ENCODE results near the gene PLK5.
"Not testable (repeated sequence)": the region's sequence is repeated elsewhere in the genome, so short reads cannot be mapped to it uniquely, and the experiment has no call there.

Gene PLK5, protein sequence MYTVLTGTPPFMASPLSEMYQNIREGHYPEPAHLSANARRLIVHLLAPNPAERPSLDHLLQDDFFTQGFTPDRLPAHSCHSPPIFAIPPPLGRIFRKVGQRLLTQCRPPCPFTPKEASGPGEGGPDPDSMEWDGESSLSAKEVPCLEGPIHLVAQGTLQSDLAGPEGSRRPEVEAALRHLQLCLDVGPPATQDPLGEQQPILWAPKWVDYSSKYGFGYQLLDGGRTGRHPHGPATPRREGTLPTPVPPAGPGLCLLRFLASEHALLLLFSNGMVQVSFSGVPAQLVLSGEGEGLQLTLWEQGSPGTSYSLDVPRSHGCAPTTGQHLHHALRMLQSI

DNA sequence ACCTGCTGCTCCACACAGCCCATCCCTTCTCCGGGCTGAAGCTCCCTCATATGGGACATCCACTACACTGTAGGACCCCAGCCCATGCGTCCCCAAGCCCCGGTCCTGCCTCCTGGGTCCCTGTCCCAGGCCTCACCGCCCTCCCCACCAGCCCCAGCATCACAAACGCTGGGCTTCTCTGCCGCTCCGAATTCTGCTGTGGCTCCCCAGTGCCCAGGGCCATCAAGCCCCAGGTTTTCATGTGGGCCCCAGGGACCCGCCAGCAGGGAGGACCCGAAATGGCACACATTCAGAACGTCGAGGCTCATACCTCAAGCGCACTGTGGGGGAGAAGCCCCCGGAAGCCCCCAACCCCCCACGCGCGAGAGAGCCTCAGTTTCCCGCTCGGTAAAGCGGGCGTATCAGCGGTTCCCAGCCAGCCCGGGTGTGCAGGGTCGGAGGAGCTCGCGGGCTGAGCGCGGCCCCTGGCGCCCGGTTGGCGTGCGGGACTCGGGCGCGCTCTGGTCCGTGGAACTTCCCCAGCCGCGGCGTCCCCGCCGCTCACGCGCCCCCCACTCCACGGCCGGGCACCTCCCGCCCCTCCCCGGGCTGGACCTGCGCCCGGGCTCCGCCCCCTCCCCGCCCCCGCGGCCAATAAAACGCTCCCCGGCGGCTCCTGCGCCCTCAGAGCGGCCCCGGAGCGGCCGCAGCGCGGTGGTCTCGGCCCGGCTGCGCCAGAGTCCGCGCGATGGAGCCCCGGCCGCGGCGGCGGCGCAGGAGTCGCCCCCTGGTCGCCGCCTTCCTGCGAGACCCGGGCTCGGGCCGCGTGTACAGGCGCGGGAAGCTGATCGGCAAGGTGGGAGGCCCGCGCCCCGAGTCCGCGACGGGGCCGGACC lies at the start of gene PLK5:
Gene PLK5 (plus strand): TSS at position 666 of the 875 bp plus-strand sequence. CDS start 2,920 bp downstream, outside the sequence.
- no peak within 1 kb of the TSS for H3K4me3 Mint-ChIP-seq
- H3K27ac Mint-ChIP-seq: no peak within 1 kb of the TSS
- peaks cover 33% of the 10 kb centered on the region for H3K27me3 Mint-ChIP-seq
- DNase-seq: no peak
- ATAC-seq: no peak
- H3K36me3 Mint-ChIP-seq (ENCODE audit: low read depth): no peaks in the 10 kb centered on the region
- H3K4me1 Mint-ChIP-seq: peaks cover 4% of the 10 kb centered on the region
- no peaks in the 10 kb centered on the region for H3K9me3 Mint-ChIP-seq

DNA sequence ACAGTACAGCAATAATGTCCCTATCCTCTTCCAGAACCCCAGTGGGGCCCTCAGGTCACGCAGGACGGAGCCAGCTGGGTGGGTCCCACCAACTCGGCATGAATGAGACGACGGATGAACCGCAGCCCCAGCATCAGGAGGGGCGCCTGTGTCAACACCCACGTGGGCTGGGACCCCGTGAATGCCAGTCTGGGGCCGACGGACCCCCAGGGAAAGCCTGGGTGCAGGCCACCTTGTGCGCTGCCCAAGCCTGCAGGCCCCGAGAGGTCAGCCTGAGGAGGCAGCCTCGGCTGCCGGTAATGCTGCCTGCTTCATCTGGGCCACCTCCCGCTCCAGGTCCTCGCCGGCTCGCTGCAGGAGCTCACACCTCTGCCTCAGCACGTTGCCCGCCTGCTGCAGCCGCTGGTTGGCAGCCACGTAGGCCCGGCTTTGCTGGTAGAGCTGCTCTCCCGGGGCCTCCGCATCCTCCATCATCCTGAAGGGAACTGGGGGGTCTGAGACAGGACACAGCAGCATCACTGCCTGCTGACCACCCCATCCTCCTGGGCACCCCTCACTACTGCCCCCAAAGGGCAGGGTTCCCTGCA lies 49.0 kb upstream of the PLK5 start:
- Mint-ChIP-seq H3K27ac (no peak overlapping the region), H3K9me3 (no peaks in the 10 kb centered on the region), H3K36me3 (ENCODE audit: low read depth) (peaks cover 5% of the 10 kb centered on the region), H3K4me1 (peaks cover 21% of the 10 kb centered on the region), H3K4me3 (no peak overlapping the region), H3K27me3 (peaks cover 11% of the 10 kb centered on the region)
- ATAC-seq (no peak), DNase-seq (no peak)

DNA sequence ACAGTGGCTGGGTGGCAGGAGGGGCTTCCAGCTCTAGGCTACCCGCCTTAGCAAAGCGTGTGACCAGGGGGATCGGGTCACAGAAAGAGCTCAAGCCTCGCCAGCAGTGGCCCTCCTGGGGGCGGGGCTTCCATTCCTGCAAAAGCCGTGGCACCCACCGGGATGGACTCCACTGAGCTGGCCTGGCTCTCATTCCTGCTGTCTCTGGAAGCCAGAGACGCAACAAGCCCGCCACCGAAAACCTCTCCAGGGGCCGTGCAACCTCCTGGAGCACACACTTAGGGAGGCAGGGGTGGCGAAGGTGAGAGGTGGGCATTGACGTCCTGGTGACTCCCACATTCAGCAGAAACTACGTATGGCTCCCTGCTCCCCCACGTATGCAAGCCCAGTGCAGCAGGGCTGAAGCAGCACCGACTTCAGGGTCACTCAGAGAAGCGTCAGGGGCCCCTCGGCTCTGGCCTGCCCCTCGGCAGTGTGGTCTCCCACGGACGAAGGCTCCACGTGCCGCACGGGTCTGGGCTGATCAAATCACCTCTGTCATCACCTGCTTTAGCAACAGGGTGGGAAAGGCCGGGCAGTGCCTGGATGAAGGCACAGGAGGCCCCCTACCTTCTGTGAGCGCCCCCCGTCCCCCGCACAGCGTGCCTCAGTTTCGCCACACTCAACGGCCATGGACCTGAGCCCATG lies 48.0 kb upstream of the PLK5 start:
- H3K4me3 Mint-ChIP-seq: no peak overlapping the region
- no peaks in the 10 kb centered on the region for H3K9me3 Mint-ChIP-seq
- H3K27ac Mint-ChIP-seq: no peak overlapping the region
- H3K36me3 Mint-ChIP-seq (ENCODE audit: low read depth): peaks cover 5% of the 10 kb centered on the region
- DNase-seq (no peak), ATAC-seq (no peak)
- peaks cover 18% of the 10 kb centered on the region for H3K4me1 Mint-ChIP-seq
- H3K27me3 Mint-ChIP-seq: peaks cover 7% of the 10 kb centered on the region

DNA sequence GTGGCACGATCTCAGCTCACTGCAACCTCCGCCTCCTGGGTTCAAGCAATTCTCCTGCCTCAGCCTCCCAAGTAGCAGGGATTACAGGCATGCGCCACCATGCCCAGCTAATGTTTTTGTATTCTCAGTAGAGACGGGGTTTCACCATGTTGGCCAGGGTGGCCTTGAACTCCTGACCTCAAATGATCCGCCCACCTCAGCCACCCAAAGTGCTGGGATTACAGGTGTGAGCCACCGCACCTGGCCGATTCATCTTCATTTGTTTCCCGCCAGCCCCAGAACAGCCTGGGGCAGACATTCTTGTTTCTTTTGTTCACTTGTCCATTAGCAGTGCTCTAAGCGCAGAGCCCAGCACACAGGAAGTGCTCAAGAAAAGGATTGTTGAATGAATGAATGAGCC lies 46.8 kb upstream of the PLK5 start:
- peak overlapping the region; percentile 98 for H3K4me3 Mint-ChIP-seq
- H3K4me1 Mint-ChIP-seq: peaks cover 14% of the 10 kb centered on the region
- H3K27ac Mint-ChIP-seq; H3K9me3 Mint-ChIP-seq; DNase-seq; H3K27me3 Mint-ChIP-seq; H3K36me3 Mint-ChIP-seq (ENCODE audit: low read depth); ATAC-seq: not testable (repeated sequence)

DNA sequence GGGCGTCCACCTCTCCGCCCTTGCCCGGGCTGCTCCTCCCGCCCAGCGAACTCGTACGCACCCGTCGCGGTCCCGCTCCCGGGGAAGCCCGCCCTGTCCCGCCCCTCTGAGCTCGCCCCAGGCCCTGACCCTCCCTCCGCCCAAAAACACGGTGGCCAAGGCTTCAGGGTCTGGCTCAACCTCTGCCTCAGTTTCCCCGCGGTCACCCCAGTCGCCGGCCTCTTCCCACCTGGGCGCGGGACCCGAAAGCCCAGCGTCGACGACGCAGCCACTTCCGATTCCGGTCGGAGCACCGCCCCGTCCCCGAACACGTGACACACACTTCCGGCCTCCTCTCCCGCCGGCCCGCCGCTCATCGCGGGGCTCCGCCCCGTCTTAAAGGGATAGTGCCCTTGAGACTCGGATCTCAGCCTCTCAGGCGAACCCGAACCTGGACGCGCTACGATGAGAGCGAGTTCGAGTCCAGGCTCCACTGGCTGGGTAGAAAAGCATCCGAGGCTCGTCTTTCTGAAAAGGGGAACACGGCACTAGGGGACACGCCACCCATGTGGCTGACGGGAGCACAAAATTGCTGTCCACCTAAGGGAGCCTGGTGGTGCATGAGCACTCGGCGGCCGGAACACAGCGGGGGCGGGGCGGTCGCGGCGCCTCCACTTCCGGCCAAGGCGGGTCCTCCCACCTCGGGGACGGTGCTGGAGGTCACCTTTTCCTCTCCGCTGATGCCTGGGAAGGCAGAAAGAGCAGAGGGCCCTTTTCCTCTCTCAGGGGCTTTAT lies 44.8 kb upstream of the PLK5 start, which contains the start of gene C19orf25:
Gene C19orf25 (minus strand): TSS at position 282 of the 774 bp plus-strand sequence. CDS start 312 bp downstream, outside the sequence.
- H3K9me3 Mint-ChIP-seq: no peaks in the 10 kb centered on the region
- peak; percentile 96 for ATAC-seq

DNA sequence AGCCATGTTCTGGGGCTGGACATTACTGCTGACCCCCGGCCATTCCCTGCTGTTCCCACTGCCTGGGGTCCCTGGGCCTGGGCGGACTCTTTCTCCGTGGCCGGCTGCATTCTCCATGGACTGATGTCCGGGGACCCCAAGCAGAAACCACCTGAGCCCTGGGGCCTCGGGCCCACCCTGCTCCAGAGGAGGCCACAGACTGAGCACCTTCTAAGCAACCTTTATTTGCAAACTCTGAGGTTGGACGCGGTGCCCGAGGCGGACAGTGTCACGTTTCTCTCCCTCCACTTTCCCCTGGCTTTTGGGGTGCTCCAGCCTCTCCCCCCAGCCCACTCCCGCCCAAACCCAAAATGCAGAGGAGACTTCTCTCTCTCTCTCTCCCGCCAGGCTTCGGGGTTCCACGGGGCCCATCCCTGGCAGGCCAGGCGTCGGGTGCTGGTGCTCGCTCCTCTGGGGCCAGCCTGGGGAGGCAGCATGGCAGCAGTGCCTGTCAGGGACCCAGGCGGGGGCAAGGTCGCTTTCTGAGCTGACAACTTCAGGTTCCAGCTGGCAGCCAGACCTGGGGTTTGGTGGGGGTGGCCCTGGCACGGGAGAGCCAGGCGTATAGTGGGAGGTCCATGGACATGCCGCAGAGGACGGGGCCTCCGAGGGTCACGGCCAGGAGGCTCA lies 42.5 kb upstream of the PLK5 start:
- peaks cover 5% of the 10 kb centered on the region for H3K36me3 Mint-ChIP-seq (ENCODE audit: low read depth)
- H3K27ac Mint-ChIP-seq: no peak overlapping the region
- DNase-seq: no peak
- H3K4me1 Mint-ChIP-seq: peaks cover 14% of the 10 kb centered on the region
- no peaks in the 10 kb centered on the region for H3K9me3 Mint-ChIP-seq
- no peak overlapping the region for H3K4me3 Mint-ChIP-seq
- ATAC-seq: no peak
- H3K27me3 Mint-ChIP-seq: no peaks in the 10 kb centered on the region

More for the DNA sequence above, 44.8 kb upstream of the PLK5 start, which contains the start of gene C19orf25:
- DNase-seq: peak; percentile 95
- no peaks in the 10 kb centered on the region for H3K27me3 Mint-ChIP-seq
- H3K4me3 Mint-ChIP-seq: peak within 1 kb of the TSS; percentile 98
- H3K27ac Mint-ChIP-seq: peak within 1 kb of the TSS; percentile 97
- peaks cover 14% of the 10 kb centered on the region for H3K4me1 Mint-ChIP-seq
- H3K36me3 Mint-ChIP-seq (ENCODE audit: low read depth): peaks cover 5% of the 10 kb centered on the region

DNA sequence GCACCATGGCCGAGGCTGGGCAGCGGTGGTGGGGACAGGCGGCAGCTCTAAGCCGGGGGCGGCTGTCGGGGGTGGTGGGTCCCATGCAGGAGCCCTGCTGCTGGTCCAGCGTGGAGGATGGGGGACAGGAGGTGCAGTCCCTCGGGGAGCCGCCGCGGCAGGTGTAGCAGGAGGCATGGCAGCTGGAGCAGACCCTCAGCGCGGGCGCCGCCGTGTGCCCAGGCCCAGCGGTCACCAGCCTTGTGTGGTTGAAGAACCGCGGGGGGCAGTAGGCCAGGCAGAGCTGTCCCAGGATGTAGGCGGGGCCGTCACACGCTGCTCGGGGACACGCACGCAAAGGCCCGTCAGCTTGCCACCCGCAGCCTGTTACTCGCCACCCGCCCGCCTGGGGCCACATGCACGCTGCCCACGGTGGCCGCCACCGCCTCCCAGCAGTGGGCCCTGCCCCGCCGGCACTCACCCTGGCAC lies 42.0 kb upstream of the PLK5 start:
- Mint-ChIP-seq H3K36me3 (ENCODE audit: low read depth) (peaks cover 5% of the 10 kb centered on the region), H3K9me3 (no peaks in the 10 kb centered on the region), H3K27me3 (no peaks in the 10 kb centered on the region), H3K4me3 (no peak overlapping the region), H3K27ac (no peak overlapping the region), H3K4me1 (peaks cover 13% of the 10 kb centered on the region)
- DNase-seq (no peak), ATAC-seq (no peak)

DNA sequence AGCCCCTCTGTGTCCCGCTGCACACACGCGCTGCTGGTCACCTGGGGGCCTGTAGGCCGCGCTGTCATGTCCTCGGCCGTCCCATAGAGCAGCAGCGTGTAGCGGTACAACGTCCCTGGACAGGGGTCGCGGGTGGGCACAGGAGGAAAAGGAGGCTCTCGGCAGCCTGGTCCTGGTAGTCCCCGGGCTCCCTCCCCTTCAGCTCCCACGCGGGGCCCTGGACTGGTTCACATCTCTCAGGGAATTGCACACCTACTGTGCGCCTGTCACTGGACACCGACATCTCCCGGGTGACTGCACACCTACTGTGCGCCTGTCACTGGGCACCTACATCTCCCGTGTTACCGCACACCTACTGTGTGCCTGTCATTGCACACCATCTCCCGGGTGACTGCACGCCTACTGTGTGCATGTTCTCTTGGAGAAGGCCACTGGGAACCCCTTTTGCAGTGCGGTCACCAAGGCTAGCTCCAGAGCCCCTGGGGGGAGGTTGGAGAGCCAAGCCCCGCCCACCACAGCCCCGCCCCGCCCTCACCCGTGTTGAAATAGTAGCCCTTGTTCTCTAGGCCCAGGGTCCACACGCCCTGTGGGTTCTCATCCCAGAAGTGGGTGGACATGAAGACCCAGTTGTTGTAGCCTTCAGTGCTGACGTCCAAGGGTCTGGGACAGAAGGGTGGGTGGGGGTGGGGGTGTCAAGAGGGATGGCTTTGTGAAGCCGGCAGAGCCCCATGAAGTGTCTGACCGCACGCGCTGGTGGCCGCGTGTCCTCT lies 41.3 kb upstream of the PLK5 start:
- peaks cover 1% of the 10 kb centered on the region for H3K36me3 Mint-ChIP-seq (ENCODE audit: low read depth)
- DNase-seq (no peak), ATAC-seq (no peak)
- H3K4me1 Mint-ChIP-seq: peaks cover 7% of the 10 kb centered on the region
- H3K9me3 Mint-ChIP-seq: no peaks in the 10 kb centered on the region
- no peak overlapping the region for H3K27ac Mint-ChIP-seq
- no peaks in the 10 kb centered on the region for H3K27me3 Mint-ChIP-seq
- H3K4me3 Mint-ChIP-seq: no peak overlapping the region

DNA sequence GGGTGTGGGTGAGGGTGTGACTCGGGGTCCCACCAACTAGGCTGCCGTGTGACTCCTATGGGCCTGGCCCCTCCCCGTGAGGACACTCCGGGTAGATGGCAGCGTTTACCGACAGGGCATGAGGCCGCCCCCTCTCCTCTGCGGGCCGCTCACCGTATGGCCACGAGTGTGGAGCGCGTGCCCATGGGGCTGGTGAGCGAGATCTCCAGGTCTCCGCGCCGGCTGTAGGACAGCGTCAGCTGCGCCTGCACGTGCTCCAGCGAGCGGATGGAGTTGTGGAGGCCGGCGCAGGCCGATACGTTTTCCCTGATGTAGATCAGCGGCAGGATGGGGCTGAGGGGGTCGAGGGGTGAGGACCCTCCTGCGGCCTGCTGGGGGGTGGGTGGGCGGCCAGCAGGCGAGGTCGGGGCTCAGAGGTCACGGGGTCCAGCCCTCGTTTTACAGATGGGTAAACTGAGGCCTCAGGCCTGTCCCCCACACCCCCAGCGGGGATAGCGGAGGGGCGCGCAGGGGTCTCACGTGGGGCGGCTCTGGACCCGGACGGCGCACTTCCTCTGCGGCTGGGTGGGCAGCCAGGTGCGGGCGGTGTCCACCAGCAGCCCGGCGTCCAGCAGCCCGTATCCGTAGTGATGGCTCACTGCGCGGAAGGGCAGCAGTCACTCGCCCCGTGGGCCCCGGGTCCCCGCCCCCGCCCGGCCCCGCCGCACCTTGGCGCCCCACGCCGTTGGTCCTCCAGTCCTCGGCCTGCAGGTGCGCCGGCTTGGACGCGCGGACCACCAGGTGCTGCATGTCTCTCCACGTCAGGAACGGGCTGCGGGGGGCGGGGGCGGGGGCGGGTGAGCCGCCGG lies 40.5 kb upstream of the PLK5 start:
- H3K36me3 Mint-ChIP-seq (ENCODE audit: low read depth): peaks cover 1% of the 10 kb centered on the region
- H3K4me1 Mint-ChIP-seq: peaks cover 6% of the 10 kb centered on the region
- H3K9me3 Mint-ChIP-seq: no peaks in the 10 kb centered on the region
- H3K4me3 Mint-ChIP-seq: no peak overlapping the region
- H3K27ac Mint-ChIP-seq: no peak overlapping the region
- no peaks in the 10 kb centered on the region for H3K27me3 Mint-ChIP-seq
- no peak for DNase-seq
- ATAC-seq: no peak

DNA sequence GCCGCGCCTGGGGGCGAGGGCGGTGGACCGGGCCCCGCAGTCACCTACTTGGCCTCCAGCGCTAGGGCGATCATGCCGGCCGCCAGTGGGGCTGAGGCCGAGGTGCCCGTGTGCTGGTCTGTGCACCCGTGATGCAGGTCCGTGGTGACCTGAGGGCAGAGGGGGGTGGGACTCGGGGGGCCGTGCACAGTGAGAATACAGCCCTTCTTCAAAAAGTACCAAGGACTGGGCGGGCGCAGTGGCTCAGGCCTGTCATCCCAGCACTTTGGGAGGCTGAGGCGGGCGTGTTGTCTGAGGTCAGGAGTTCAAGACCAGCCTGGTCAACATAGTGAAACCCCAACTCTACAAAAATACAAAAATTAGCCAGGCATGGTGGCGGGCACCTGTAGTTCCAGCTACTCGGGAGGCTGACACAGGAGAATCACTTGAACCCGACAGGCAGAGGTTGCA lies 39.9 kb upstream of the PLK5 start:
- ATAC-seq: no peak
- no peak overlapping the region for H3K4me3 Mint-ChIP-seq
- no peak for DNase-seq
- peaks cover under 1% of the 10 kb centered on the region for H3K36me3 Mint-ChIP-seq (ENCODE audit: low read depth)
- peaks cover 6% of the 10 kb centered on the region for H3K4me1 Mint-ChIP-seq
- H3K9me3 Mint-ChIP-seq: no peaks in the 10 kb centered on the region
- H3K27ac Mint-ChIP-seq: no peak overlapping the region
- H3K27me3 Mint-ChIP-seq: no peaks in the 10 kb centered on the region

DNA sequence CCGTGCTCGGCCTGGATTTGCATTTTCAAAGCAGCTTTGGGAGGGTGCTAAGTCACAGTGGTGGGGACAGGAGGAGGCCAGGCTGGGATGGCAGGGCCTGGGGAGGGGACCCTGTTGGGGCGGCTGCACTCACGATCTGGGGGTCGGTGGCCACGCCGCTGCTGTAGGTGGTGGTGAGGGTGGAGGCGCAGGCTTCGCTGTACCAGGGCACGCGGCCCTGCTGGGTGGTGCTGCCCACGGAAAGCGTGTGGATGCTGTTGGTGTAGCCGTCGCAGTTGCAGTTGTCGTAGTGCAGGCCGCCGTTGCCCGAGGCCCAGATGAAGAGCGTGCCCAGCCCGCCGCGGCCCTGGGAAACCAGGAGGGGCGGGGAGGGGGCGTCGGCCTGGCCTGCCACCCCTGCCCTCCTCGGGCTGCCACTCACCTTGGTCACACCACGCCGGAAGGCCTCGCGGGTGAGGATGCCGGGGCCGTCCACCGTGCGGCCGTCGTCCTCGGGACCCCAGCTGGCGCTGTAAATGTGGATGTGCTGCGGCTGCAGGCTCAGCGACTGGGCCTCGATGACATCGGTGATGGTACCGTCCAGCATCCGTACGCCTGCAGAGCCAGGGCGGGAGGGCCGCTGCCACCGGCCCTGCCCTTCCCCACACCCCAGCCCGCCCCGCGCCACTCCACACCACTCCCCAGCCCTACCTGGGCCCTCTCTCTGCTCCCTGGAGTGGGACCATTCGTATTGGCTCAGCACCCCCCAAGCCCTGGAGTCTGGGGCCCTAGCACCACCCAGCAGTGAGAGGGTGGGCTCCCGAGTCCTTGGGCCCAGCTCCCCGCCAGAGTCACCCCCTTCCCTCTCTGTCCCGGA lies 36.9 kb upstream of the PLK5 start:
- Mint-ChIP-seq H3K27me3 (peaks cover 6% of the 10 kb centered on the region), H3K9me3 (no peaks in the 10 kb centered on the region), H3K36me3 (ENCODE audit: low read depth) (no peaks in the 10 kb centered on the region), H3K4me1 (peaks cover 12% of the 10 kb centered on the region), H3K27ac (no peak overlapping the region), H3K4me3 (no peak overlapping the region)
- DNase-seq (no peak), ATAC-seq (no peak)
